HCT116 (cell line): ENCODE measurements around the gene PPM1H. TPM values are rescaled to one million over a fixed set of nuclear protein-coding genes. Genes with fewer than 3 reads are reported as not detected.
A peak's percentile ranks its signal among the peaks of the same experiment; 100 is the strongest.

Experiments
- ATAC-seq: fragments of 200-7000 bp; cut with Tn5 transposase; 2 replicates; pipeline ENCODE4 v1.9.1; 2020; ENCODE audit warnings: mild to moderate bottlenecking, moderate library complexity
- BruUV-seq: library from RNA; stranded (reverse); fragments of 400-500 nt; replicated peaks from 2 replicates; lab custom pipeline; 2021; lab: Mats Ljungman, UMichigan
- CTCF ChIA-PET: fragments of 300-600 bp; sonication (Branson Sonifier 250); formaldehyde crosslinking; loops from one replicate; lab custom pipeline; 2021; ENCODE audit warnings: antibody characterized with exemption; lab: Charles Lee
- POLR2A ChIA-PET: fragments of 300-600, 350-600 bp; sonication (Branson Sonifier 250); formaldehyde crosslinking; loops from one replicate; lab custom pipeline; 2021; ENCODE audit warnings: antibody characterized with exemption; lab: Charles Lee
- RAD21 ChIA-PET, 2 experiments: fragments of 300-600 bp; sonication (Branson Sonifier 250); formaldehyde crosslinking; loops; one replicate each; lab custom pipeline; 2023; ENCODE audit warnings: low total read pairs in 2 of 2; ENCODE audit not compliant: uncharacterized antibody in 2 of 2, unreplicated experiment in 2 of 2, low non-redundant PET in 1 of 2; lab: Charles Lee
- DNase-seq: peaks from one replicate; pipeline ENCODE4 v3.0.0-alpha.2; 2010; ENCODE audit warnings: low read depth, low spot score
- H2AFZ ChIP-seq: fragments of 200-600 bp; shearing (Covaris generic), sonication (generic); 2 replicates; pipeline ENCODE4 v1.6.1; 2017; ENCODE audit warnings: low read depth, mixed run types, mixed read lengths, antibody characterized with exemption, low read length; ENCODE audit not compliant: poor library complexity, severe bottlenecking
- H3K27ac ChIP-seq: 2 replicates; pipeline ENCODE4 v1.5.1; 2012; ENCODE audit warnings: low read depth, low read length
- H3K27me3 ChIP-seq: fragments of 200-600 bp; sonication (generic); 2 replicates; pipeline ENCODE4 v1.6.1; 2016; ENCODE audit warnings: mixed run types, low read length, mixed read lengths; ENCODE audit not compliant: insufficient read depth
- H3K36me3 ChIP-seq, 2 experiments: fragments of 200-500 bp in 1 of 2; fragments of 200-600 bp in 1 of 2; sonication (Bioruptor generic) in 1 of 2; sonication (generic) in 1 of 2; 2 replicates each; pipeline versions ENCODE4 v1.5.1 to v1.6.1; 2014 to 2016; ENCODE audit warnings: low read length in 2 of 2, inconsistent platforms in 1 of 2, mixed read lengths in 1 of 2, mixed run types in 1 of 2; ENCODE audit not compliant: insufficient read depth in 2 of 2, control insufficient read depth in 1 of 2
- H3K4me1 ChIP-seq, 2 experiments: fragments of 200-600 bp in 1 of 2; sonication (generic) in 1 of 2; 2 replicates each; pipeline versions ENCODE4 v1.5.1 to v1.6.1; 2012 to 2017; ENCODE audit warnings: low read length in 2 of 2, inconsistent platforms in 1 of 2, mild to moderate bottlenecking in 1 of 2, mixed read lengths in 1 of 2, mixed run types in 1 of 2, moderate library complexity in 1 of 2; ENCODE audit not compliant: insufficient read depth in 2 of 2, control insufficient read depth in 1 of 2
- H3K4me2 ChIP-seq: fragments of 200-600 bp; sonication (generic); 2 replicates; pipeline ENCODE4 v1.6.1; 2017; ENCODE audit warnings: mixed run types, low read length, mixed read lengths
- H3K4me3 ChIP-seq, 2 experiments: fragments of 200-600 bp in 1 of 2; sonication (generic) in 1 of 2; replicated peaks in 1 of 2; 2 replicates each; pipeline ENCODE4 v1.5.1; 2011 to 2016; ENCODE audit warnings: low read length in 2 of 2, control low read depth in 1 of 2, low read depth in 1 of 2, mild to moderate bottlenecking in 1 of 2, mixed read lengths in 1 of 2, mixed run types in 1 of 2
- H3K79me2 ChIP-seq: fragments of 200-600 bp; sonication (generic); 2 replicates; pipeline ENCODE4 v1.6.1; 2017; ENCODE audit warnings: mild to moderate bottlenecking, mixed run types, low read length, moderate library complexity, mixed read lengths; ENCODE audit not compliant: insufficient read depth
- H3K9ac ChIP-seq: fragments of 200-600 bp; sonication (generic); 2 replicates; pipeline ENCODE4 v1.6.1; 2016; ENCODE audit warnings: low read length, mixed read lengths
- H3K9me2 ChIP-seq: fragments of 200-600 bp; sonication (generic), shearing (Covaris generic); 2 replicates; pipeline ENCODE4 v1.6.1; 2017; ENCODE audit warnings: mixed run types, mild to moderate bottlenecking, moderate library complexity; ENCODE audit not compliant: insufficient read depth
- H3K9me3 ChIP-seq, 2 experiments: fragments of 200-500 bp in 1 of 2; fragments of 200-600 bp in 1 of 2; sonication (Bioruptor generic) in 1 of 2; sonication (generic) in 1 of 2; 2 replicates each; pipeline ENCODE4 v1.6.1; 2014 to 2017; ENCODE audit warnings: low read length in 2 of 2, mixed read lengths in 2 of 2, inconsistent platforms in 1 of 2, low read depth in 1 of 2, mild to moderate bottlenecking in 1 of 2, mixed run types in 1 of 2, moderate library complexity in 1 of 2; ENCODE audit not compliant: control insufficient read depth in 1 of 2, insufficient read depth in 1 of 2
- H4K20me1 ChIP-seq: fragments of 200-600 bp; sonication (generic), shearing (Covaris generic); 2 replicates; pipeline ENCODE4 v1.6.1; 2017; ENCODE audit warnings: mixed run types, mild to moderate bottlenecking, moderate library complexity; ENCODE audit not compliant: insufficient read depth
- ATF3 ChIP-seq: IDR thresholded peaks from 2 replicates; pipeline ENCODE4 v1.6.1; 2012
- CBX3 ChIP-seq: IDR thresholded peaks from 2 replicates; pipeline ENCODE4 v1.6.1; 2012; ENCODE audit warnings: low read depth
- CEBPB ChIP-seq: IDR thresholded peaks from 2 replicates; pipeline ENCODE4 v1.6.1; 2012; ENCODE audit warnings: low read depth
- CTCF ChIP-seq, 3 experiments: fragments of 200-600 bp in 1 of 3; sonication (generic) in 1 of 3; IDR thresholded peaks in 2 of 3; conservative IDR thresholded peaks in 1 of 3; 2 replicates each; pipeline ENCODE4 v1.5.1; 2012 to 2017; ENCODE audit warnings: low read depth in 2 of 3, low read length in 2 of 3, antibody characterized with exemption in 1 of 3, borderline replicate concordance in 1 of 3, control low read depth in 1 of 3, mild to moderate bottlenecking in 1 of 3, mixed read lengths in 1 of 3, mixed run types in 1 of 3, moderate library complexity in 1 of 3; ENCODE audit not compliant: insufficient read depth in 1 of 3
- EGR1 ChIP-seq: IDR thresholded peaks from 2 replicates; pipeline ENCODE4 v1.6.1; 2012; ENCODE audit warnings: low read depth
- ELF1 ChIP-seq: IDR thresholded peaks from 2 replicates; pipeline ENCODE4 v1.6.1; 2012; ENCODE audit warnings: low read depth, borderline replicate concordance
- EZH2 ChIP-seq: fragments of 200-600 bp; sonication (generic); IDR thresholded peaks from 2 replicates; pipeline ENCODE4 v1.6.1; 2017; ENCODE audit warnings: antibody characterized with exemption, mixed run types
- FOSL1 ChIP-seq: IDR thresholded peaks from 2 replicates; pipeline ENCODE4 v1.6.1; 2012; ENCODE audit warnings: low read depth
- JUND ChIP-seq: IDR thresholded peaks from 2 replicates; pipeline ENCODE4 v1.6.1; 2012
- MAX ChIP-seq: IDR thresholded peaks from 2 replicates; pipeline ENCODE4 v1.6.1; 2012
- POLR2AphosphoS5 ChIP-seq: IDR thresholded peaks from 2 replicates; pipeline ENCODE4 v1.6.1; 2011; ENCODE audit warnings: mild to moderate bottlenecking, low read depth, low read length, moderate library complexity
- REST ChIP-seq: IDR thresholded peaks from 2 replicates; pipeline ENCODE4 v1.6.1; 2012; ENCODE audit warnings: low read depth
- SIN3A ChIP-seq: IDR thresholded peaks from 2 replicates; pipeline ENCODE4 v1.6.1; 2012; ENCODE audit warnings: low read depth
- SRF ChIP-seq: IDR thresholded peaks from 2 replicates; pipeline ENCODE4 v1.6.1; 2012; ENCODE audit warnings: low read depth
- TCF7L2 ChIP-seq: IDR thresholded peaks from 2 replicates; pipeline ENCODE4 v1.7.0; 2011; ENCODE audit warnings: borderline replicate concordance, inconsistent platforms; ENCODE audit not compliant: insufficient read depth, insufficient read length; ENCODE audit errors: extremely low read depth
- ZFX ChIP-seq: fragments of 450-650 bp; IDR thresholded peaks from 2 replicates; pipeline ENCODE4 v1.6.1; 2017
- ZNF274 ChIP-seq: fragments of 200-500 bp; sonication (Bioruptor generic); IDR thresholded peaks from 2 replicates; pipeline ENCODE4 v1.6.1; 2014; ENCODE audit warnings: mild to moderate bottlenecking, low read depth, low read length, inconsistent platforms
- intact Hi-C: fragments of 100-400 bp; cut with micrococcal nuclease; formaldehyde crosslinking; loops from 2 replicates; pipeline ENCODE4 v1.10.0; 2022
- total RNA-seq: library from RNA; stranded (reverse); gene quantifications from one replicate; pipeline ENCODE4 v1.2.1, GENCODE V29; 2021; ENCODE audit not compliant: unreplicated experiment

PPM1H gene
- total RNA-seq, 1 experiment from 2014 or later, result 8.0 TPM

GRCh38 chr12:62728741-62729140 lies 206.2 kb downstream of the PPM1H start:
- no peaks in the 10 kb centered on the region for H3K36me3 ChIP-seq
- POLR2A ChIA-PET, result no interaction called here

GRCh38 chr12:62726471-62726980 lies 208.4 kb downstream of the PPM1H start:
- ATAC-seq (no peak), DNase-seq (no peak)
- H3K4me1 ChIP-seq, result peaks cover 76 to 90% of the 10 kb centered on the region in 2 experiments
- no TSS peak for BruUV-seq
- no peak overlapping the region for H2AFZ ChIP-seq
- no peaks in the 10 kb centered on the region for H3K36me3 ChIP-seq
- no peak overlapping the region; the same call in 1 of the 2 replicates for H3K9ac ChIP-seq
- H3K4me3 ChIP-seq, result no peak overlapping the region
- H4K20me1 ChIP-seq, result no peaks in the 10 kb centered on the region
- no peaks in the 10 kb centered on the region for H3K9me2 ChIP-seq
- H3K27me3 ChIP-seq, result no peaks in the 10 kb centered on the region
- peak overlapping the region; percentile 88; the same call in 1 of the 2 replicates for H3K4me2 ChIP-seq
- no peaks in the 10 kb centered on the region for H3K9me3 ChIP-seq
- ChIA-PET CTCF (no interaction called here), POLR2A (no interaction called here), RAD21 (no interaction called here)
- intact Hi-C loops, result no loop called here
- peak overlapping the region; percentile 85; the same call in 1 of the 2 replicates for H3K27ac ChIP-seq
- no peaks in the 10 kb centered on the region for H3K79me2 ChIP-seq
- TF ChIP-seq CEBPB, result no peak
- TF ChIP-seq JUND, result no peak
- TF ChIP-seq EGR1, result no peak
- TF ChIP-seq CTCF (IDR thresholded peaks at IDR 0.05 in 2 of 3, conservative IDR thresholded peaks at IDR 0.05 in 1 of 3; ENCODE audit: borderline replicate concordance in 1 of 3, insufficient read depth in 1 of 3, low read depth in 2 of 3, low read length in 2 of 3), result no peak
- TF ChIP-seq SRF, result no peak
- TF ChIP-seq REST, result no peak
- TF ChIP-seq MAX, result no peak
- no peak for TF ChIP-seq POLR2AphosphoS5
- no peak for TF ChIP-seq ELF1
- no peak for TF ChIP-seq SIN3A
- no peak for TF ChIP-seq ATF3
- TF ChIP-seq ZNF274, result no peak

More at GRCh38 chr12:62728741-62729140, 206.2 kb downstream of the PPM1H start:
- intact Hi-C loops, result no loop called here
- Histone ChIP-seq H3K9me2 (no peaks in the 10 kb centered on the region), H2AFZ (no peak overlapping the region), H3K79me2 (no peaks in the 10 kb centered on the region), H3K4me3 (no peak overlapping the region), H3K4me1 (peaks cover 81 to 96% of the 10 kb centered on the region in 2 experiments), H3K9ac (no peak overlapping the region), H3K4me2 (peak overlapping the region; percentile 31), H3K27me3 (no peaks in the 10 kb centered on the region), H3K27ac (no peak overlapping the region), H3K9me3 (no peaks in the 10 kb centered on the region), H4K20me1 (no peaks in the 10 kb centered on the region)
- CTCF ChIA-PET, result no interaction called here
- BruUV-seq, result no TSS peak
- TF ChIP-seq JUND, result no peak
- TF ChIP-seq CBX3, result no peak
- TF ChIP-seq TCF7L2, result no peak
- no peak for TF ChIP-seq FOSL1
- no peak for TF ChIP-seq EZH2
- TF ChIP-seq ZFX, result no peak
- DNase-seq (no peak), ATAC-seq (no peak)
- RAD21 ChIA-PET, result no interaction called here
